LNCaP clone FGC (cell line): ENCODE results near the gene CDC5L.
A peak's percentile ranks its signal among the peaks of the same experiment; 100 is the strongest.

Experiments used
- DNase-seq: peaks from one replicate; pipeline ENCODE4 v3.0.0-alpha.2; 2011; ENCODE audit warnings: low read depth
- H3K4me3 ChIP-seq: 2 replicates; pipeline ENCODE4 v1.5.1; 2011; ENCODE audit warnings: mild to moderate bottlenecking, low read depth, low read length, control low read depth
- CTCF ChIP-seq: IDR thresholded peaks from 2 replicates; pipeline ENCODE4 v1.5.1; 2012; ENCODE audit warnings: mild to moderate bottlenecking; ENCODE audit not compliant: control insufficient read depth, insufficient read depth; ENCODE audit errors: extremely low read depth

Gene CDC5L

GRCh38 chr6:44473393-44474189 is 86.1 kb downstream of the CDC5L start:
- DNase-seq: no peak
- TF ChIP-seq CTCF: no peak
- no peak overlapping the region for H3K4me3 ChIP-seq

- no peak for DNase-seq
- TF ChIP-seq CTCF: no peak
- H3K4me3 ChIP-seq: no peak overlapping the region
Measured at GRCh38 chr6:44474190-44474631, 86.7 kb downstream of the CDC5L start.

- no peak for DNase-seq
Measured at GRCh38 chr6:44474643-44475042, 87.1 kb downstream of the CDC5L start.

GRCh38 chr6:44475417-44475778 is 87.9 kb downstream of the CDC5L start:
- H3K4me3 ChIP-seq: no peak overlapping the region
- DNase-seq: no peak
- TF ChIP-seq CTCF: no peak

More at GRCh38 chr6:44474643-44475042, 87.1 kb downstream of the CDC5L start:
- no peak overlapping the region for H3K4me3 ChIP-seq
- TF ChIP-seq CTCF: no peak

DNA sequence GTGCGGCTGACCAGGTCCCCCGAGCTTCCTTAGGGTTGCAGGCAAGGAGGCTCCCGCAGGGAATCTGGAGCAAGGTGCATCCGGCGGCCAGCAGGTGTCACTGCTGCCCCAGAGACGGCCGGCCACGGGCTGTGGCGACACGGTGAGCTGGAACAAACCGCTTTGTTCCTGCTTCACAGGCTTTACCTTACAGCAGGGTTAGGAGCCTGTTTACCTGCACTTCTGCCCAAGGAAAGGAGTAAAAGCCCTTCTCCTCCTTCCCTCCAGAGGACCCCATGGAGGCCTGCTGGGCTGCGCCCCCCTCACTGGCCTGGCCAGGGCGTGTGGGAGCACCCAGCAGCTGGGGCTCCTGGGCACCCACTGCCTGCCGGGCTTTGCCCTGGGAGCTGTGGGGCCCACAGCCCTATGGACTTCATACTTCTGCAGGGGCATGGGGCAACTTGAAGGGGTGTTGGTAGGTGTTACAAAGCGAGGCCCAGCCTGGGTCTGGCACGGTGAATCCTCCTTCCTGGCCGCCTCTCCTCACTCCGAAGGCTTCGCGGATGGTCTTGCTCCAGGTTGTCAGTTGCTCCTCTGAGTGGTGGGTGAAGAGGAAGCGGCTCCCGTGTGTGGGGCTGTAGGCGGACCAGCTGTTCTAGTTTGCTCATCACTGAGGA is 88.4 kb downstream of the CDC5L start:
- peak; percentile 48 for DNase-seq
- no peak overlapping the region for H3K4me3 ChIP-seq
- peak; percentile 96 for TF ChIP-seq CTCF

DNA sequence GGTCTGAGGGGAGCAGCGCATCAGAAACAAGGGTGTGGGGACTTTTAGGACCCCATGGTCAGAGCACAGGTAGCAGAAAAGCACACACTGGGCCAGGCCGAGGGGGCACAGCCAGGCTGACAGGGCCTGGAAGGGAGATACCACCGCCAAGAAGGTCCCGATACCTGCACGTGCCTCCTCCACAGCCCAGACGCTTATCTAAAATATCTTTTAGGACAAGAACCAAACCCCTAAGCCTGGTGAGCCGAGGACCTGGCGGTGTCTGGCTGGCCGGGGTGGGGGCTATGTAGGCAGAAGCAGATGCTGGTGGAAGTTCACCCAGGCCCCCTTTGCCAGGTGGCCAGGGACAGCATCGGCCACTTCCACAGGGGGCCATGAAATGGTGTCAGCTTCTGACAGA is 89.3 kb downstream of the CDC5L start:
- TF ChIP-seq CTCF: no peak
- DNase-seq: no peak

More for the DNA sequence above, 89.3 kb downstream of the CDC5L start:
- H3K4me3 ChIP-seq: no peak overlapping the region
